ENCODE measurements around the gene HNF4A.

HNF4A gene

DNA sequence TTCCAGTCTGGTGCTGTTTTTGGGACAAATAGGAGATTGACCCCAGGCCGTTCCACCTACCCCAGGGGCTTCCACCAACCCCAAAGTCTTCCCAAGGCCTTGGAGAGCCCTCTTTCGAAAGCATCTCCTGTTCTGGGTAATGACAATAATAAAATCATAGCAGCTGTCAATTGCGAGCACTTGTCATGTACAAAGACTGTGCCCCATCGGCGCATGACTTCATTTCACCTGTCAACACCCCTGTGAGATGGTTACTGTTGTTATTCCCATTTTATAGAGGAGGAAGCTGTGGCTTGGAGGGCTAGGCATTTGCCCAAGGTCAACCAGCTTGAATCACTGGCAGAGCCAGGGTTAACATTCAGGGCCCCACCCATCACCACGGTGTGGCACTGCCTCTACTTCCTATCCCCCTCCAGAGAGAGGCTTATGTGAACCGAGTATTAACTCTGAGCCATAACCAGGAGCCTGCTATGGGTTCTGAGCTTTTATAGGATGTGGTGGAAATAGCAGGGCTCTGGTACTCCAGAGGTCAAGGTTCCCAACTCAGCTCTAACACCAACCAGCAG, 51.2 kb downstream of the HNF4A start:
- no peak for DNase-seq

DNA sequence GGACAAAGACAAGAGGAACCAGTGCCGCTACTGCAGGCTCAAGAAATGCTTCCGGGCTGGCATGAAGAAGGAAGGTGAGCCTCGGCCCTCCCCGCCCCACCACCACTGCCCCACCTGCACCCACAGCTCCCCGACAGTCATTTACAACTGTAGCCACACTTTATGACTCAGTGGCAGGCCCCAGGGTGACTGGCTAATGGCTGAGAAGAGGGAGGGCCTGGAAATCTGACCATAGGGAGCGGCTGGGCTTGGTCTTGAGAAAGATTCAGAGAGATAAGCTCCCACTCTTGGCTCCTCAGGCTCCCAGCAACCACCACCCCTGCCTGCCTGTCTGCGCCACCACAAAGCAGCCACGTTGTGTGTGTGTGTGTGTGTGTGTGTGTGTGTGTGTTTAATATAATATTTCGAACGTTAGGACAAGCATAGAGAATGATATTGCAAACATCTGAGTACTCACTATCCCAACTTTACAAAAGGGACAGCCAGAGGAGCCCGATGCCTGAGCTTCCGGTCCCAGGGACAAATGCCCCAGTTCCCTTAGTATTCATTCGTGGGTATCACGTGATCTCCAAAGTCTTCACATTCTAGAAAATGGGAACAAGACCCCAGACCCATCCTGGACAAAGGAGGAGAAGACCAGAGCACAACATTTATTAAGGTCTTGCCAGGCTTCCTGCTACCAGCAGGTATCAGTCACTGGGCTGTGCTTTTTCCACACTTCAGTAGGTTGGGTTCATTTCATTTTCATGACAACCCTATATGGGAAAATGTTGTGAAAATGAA, 52.1 kb downstream of the HNF4A start:
- no peak for DNase-seq

DNA sequence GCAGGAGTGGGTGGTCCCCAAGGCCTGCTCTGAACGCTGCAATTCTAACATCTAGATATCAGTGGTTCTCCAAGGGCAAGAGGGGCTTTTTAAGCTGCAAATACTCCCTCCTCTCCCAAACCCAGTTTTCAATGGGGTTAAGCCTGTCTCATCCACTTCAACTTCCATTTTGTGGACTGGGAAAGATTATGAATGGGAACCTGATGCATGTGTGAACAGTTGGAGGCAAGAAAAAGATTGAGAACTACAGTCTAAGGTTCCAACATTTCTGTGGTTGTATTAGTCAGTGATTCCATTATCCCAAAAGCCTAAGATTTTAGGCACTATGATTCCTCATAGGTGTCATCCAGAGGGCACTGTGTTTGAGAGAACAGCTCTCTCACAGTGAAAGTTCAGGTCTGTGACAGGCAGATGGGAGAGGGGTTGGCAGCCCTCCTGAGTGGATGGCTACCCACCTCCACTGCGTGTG, 53.7 kb downstream of the HNF4A start:
- no peak for DNase-seq

DNA sequence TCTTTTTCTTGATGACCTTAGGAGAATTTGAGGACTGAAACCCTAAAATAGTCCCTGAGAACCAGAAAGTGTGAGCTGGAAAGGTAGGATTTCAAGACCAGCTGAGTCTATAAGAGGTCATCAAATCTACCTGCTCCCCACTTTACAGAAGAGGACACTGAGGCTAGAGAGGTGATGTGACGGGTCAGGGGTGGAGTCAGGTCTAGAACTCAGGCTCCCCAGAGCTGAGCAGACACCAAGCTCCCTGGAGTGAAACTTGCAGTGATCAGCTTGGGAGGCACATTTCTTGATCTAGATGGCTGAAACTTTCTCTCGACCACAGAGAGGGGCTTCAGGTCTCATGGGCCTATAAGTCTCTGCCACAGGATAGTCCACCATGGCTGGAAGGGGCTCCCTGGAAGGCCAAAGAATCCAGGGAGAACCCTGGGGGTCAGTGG, 55.1 kb downstream of the HNF4A start:
- no peak for DNase-seq

DNA sequence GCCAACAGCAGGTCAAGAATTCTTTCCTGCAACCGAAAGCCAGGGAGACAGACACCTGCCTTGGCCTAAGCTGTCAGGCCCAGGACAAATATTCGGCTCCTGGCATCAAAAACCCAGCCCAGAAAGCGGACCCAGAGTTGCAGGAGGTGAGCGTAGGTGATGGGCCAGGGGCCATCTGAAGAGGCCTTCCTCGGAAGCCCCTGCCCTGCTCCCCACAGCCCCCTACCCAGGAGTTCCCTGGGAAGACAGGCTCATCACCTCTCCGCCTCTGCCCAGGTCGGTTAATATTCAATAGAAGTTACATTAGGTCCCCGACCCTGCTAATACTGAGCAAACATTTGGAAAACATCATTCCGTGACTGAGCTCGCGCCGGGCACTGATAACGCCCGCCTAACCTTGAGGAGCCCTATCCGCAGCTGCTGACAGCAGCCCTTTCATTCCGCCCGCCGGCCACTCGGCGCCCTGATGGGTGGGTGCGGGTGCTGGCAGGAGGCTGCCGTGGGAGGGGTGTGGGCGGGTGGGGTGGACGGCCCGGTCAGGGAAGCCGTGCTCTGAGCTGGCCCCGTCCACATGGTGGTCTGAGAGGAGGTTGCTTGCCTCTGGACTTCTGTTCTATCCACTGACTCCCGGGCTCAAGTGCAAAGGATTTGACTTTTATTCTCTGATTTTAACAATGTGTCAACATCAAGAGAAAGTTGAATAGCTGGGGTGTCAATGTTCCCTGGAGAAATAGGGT, 55.7 kb downstream of the HNF4A start:
- no peak for DNase-seq

DNA sequence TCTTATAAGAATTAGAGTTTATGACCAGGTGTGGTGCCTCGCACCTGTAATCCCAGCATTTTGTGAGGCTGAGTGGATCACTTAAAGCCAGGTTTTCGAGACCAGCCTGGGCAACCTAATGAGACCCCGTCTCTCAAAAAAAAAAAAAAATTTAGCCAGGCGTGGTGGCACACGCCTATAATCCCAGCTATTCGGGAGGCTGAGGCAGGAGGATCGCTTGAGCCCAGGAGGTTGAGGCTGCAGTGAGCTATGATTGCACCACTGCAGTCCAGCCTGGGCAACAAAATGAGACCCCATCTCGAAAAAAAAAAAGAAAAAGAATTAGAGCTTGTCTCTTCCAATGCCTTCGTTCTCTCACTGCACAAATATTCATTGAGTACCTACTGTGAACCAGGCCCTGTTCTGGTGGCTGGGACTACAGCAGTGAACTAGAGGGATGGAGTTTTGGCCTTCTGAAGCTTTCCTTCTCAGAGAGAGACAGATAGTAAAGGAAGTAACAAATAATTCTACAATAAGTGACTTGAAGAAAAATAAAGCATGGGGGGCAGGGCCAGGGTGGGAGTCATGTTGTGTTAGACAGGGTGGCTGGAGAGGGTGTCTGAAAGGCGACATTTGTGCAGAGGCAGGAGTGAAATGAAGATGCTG, 56.4 kb downstream of the HNF4A start:
- no peak for DNase-seq

DNA sequence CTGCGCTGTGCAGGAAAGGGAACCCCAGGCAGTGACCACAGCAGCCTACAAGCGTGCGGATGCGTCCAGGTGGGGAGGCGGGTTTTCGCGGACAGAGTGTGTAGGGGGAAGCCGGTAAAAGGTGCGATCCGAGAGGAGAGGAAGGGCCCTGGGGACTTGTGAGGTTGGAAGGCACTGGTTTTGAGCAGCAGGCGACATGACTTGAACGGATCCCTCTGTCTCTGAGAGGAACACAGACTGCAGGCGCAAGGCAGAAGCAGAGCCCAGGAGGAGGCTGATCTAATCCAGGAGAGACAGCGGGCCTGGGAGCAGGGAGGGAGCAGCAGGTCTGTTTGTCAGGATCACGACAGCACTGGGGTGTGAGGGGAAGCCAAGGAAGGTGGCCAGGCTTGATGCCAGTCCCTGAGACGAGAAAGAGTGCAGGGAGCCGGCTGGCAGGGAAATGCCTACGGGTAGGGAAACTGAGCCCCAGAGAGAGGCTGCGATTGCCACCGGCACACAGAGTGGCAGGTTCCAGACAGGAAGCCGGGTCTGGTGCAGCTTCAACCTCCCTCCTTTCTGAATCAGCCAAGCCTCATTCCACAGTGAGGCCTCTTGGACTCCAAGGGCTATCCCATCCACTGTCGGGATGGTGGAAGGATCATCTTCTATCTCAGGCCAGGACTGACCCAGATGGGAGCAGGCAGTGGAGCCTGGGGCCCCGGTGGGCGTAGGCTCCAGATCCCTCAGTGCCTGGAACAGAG, 57.1 kb downstream of the HNF4A start:
- no peak for DNase-seq

DNA sequence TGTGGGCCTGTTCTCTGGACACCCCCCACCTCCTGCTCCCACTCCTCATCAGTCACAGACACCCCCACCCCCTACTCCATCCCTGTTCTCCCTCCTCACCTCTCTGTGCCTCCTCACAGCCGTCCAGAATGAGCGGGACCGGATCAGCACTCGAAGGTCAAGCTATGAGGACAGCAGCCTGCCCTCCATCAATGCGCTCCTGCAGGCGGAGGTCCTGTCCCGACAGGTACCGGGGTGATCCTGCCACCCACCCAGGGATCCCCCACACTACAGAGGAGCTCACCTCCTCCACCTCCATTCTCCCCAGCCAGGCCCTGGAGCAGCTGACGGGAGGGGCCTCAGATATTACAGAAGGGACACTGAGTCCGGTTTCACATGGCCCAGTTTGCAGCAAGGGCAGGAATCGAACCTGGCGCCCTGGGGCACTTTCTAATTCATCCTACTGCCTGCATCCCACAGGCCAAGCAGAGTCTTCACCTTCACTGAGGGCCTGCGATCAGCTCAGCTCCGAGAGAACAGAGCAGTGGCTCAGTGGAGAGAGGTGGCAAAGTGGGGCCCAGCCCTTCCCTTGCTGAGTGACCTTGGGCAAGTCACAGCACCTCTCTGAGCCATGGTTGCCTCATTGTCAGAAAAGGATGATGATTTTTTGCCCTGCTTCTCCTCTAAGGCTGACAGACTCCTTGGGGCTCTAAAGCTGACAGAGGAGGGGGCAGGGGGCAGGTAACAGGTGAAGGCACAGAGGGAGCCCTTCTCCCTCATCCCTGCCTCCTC, 58.3 kb downstream of the HNF4A start:
- no peak for DNase-seq

DNA sequence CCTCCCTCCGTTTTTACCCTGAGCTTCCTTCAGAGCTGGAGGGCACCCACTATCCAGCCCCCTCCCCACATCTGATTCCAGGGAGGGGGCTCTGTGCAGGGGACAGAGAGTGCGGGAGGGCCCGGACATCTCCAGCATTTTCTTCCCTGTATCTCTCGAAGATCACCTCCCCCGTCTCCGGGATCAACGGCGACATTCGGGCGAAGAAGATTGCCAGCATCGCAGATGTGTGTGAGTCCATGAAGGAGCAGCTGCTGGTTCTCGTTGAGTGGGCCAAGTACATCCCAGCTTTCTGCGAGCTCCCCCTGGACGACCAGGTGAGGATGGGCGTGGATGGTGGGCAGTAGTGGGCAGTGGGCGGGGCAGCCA, 58.8 kb downstream of the HNF4A start:
- DNase-seq, result no peak

DNA sequence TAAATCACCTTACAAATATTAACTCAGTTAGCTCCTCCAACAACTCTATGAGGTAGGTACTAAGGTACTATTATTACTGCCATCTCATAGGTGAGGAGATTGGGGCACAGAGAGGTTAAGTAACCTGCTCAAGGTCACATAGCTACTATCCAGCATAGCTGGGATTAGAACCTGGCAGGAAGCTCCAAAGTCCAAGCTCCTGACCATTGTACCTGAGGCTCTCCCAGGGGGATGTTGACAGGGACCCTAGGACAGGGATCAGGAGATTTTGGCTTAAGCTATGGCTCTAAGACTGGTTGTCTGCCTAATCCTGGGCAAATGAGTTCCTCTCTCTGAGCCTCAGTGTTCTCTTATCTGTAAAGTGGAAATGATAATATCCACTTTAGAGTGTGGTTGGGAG, 59.3 kb downstream of the HNF4A start:
- no peak for DNase-seq

DNA sequence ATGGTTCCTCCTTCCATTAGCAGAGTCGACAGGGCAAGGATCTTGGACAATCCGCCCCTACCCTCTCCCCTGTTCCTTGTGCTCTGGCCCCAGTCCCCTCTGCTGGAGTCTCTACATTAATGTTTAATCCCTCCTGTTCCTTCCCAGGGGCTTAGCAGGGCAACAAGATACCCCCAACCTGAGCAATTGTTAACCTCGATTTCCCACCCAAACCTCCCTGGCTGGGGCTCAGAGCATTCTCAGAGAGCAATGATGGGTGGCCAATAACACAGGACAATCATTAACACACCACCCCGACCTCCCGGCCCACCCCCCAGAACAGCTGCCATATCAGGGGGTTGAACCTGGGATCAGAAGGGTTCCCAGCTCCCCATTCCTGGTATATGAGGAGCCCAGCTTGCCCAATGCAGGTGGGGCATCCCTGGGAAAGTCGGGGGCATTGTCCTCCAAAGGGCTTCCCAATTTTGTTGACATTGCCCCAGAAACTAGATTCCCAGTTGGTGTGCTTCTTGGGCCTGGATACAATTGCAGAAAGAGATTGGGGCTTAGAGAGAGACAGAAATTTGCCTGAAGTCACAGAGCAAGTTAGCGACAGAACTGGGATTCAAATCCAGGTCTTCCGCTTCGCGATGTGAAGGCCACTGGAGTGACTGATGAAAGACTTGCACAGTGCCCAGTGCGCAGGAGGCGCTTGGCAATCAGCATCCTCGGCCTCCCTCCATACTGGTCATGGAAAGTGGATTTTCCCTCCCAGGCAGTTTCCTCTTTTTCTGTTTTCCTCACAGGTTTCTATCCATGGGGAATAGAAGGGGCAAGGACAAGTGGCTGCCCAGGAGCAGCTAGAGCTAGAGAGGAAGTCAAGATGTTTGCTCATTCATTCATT, 60.6 kb downstream of the HNF4A start:
- no peak for DNase-seq

DNA sequence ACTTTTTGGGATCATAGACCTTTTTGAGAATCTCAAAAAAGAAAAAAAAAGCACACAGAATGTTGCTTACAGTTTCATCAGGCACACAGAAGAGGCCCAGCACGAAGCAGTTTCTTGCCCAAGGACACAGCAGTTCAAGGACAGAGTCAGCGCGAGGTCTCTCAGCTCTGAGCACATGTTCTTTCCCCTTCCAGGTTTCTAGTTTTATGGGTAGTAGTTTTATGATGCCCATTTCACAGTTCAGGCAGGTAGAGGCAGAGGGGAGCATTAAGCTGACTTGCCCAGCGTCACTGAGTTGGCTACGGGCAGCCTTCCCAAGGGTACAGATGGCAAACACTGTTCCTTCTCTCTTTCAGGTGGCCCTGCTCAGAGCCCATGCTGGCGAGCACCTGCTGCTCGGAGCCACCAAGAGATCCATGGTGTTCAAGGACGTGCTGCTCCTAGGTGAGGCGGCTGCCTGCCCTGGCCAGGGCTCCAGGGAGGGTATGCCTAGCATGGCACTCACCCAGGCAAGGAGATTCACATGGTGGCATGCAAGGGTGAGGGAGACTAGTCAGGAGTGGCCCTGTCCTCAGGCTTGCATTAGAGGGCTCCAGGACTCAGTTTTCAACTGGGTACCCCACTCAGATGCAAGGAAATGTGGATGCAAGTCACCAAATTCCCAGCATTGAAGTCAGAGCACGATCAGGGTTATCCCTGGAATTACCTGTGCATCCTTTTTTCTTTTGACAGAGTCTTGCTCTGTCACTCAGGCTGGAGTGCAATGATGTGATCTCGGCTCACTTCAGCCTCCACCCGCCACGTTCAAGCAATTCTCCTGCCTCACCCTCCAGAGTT, 62.8 kb downstream of the HNF4A start:
- no peak for DNase-seq

DNA sequence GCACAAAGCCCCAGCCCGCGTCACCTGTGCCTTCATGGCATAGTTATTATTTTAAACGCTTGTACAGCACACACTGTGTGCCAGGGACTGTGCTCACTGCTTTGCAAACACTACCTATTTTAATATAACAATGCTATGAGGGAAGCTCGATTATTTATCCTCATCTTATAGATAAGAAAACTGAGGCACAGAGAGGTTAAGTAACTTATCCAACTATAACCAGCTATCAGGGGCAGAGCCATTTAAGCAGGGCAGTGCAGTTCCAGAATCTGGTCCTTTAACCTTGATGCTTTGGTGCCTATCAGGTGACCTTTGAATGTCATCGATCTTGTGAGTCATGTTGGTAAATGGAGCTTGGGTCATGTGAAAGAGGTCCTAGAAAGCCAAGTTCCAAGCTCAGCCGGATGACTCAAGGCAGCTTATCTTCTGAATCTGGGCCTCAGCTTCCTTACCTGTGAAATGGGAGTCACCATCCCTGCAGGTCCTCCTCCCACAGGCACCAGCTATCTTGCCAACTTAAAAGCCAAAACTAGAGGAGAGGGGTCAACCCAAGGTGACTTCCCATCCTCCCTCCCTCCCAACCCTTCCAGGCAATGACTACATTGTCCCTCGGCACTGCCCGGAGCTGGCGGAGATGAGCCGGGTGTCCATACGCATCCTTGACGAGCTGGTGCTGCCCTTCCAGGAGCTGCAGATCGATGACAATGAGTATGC, 63.8 kb downstream of the HNF4A start:
- DNase-seq, result no peak

DNA sequence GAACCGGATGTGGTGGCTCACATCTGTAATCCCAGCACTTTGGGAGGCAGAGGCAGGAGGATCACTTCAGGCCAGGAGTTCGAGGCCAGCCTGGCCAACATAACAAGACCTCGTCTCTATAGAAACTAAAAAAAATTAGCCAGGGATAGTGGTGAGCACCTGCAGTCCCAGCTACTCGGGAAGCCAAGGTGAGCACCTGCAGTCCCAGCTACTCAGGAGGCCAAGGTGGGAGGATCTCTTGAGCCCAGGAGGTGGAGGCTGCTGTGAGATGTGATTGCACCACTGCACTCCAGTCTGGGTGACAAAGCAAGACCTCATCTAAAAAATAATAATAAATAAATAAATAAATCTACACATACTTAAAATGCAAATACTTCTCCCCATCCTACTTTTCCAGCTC, 65.0 kb downstream of the HNF4A start:
- DNase-seq, result no peak

DNA sequence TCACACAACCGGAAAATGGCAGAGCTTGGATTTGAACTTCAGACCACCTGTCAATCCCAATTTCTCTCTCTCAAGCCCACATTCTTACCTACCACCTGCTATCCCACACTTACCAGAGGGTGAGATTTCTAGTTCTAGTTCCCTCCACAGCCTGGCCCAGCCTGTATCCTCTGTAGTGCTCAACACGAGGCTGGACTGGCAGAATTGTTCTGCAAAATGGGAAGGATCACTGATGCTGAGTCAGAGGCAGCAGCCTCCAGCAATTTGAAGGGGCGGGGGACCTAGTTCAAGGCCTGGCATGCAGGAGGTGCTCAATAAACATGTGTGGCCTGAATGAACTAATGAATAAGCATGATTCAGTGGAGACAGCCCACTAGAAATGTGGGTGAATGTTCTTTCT, 66.6 kb downstream of the HNF4A start:
- DNase-seq, result no peak

DNA sequence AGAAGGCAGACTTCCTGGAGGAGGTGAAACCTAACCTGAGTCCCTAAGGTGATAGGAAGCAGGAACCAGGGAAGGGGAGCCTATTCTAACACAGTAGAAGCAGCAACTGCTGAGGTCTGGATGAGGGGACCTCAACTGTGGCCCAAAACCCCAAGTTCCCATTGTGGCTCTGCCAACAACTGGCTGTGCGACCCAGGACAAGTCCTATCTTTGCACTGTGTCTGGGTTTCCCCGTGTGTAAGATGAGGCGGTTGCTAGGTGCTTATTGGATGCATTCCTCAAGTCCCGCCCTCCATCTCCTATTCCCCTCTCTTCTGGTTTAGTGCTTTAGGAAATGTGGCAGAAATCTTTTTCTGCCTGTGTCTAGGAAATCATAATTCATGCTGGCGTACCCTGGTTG, 68.0 kb downstream of the HNF4A start:
- no peak for DNase-seq

DNA sequence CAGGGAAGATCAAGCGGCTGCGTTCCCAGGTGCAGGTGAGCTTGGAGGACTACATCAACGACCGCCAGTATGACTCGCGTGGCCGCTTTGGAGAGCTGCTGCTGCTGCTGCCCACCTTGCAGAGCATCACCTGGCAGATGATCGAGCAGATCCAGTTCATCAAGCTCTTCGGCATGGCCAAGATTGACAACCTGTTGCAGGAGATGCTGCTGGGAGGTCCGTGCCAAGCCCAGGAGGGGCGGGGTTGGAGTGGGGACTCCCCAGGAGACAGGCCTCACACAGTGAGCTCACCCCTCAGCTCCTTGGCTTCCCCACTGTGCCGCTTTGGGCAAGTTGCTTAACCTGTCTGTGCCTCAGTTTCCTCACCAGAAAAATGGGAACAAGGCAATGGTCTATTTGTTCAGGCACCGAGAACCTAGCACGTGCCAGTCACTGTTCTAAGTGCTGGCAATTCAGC, 68.6 kb downstream of the HNF4A start:
- no peak for DNase-seq

DNA sequence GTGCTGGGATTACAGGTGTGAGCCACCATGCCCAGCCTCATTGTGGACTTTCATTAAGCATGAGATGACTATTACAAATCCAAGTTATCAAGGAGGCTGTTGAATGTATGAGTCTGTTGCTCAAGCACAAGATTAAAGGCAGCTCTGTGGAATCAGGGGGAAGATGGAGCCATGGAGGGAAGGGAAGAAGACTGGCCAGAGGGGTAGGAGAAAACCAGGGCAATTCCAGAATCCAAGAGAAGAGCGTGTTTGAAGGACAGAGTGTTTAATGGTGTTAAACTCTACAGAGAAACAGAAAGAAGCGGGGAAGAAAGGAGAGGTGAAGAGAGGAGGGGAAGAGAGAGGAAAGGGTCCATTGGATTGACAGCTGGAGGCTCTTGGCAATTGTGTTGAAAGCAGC, 70.4 kb downstream of the HNF4A start:
- DNase-seq, result no peak

Measured in RPMI8226 (cell line).